ENCODE data around the gene FES. TPM values are rescaled to one million over a fixed set of nuclear protein-coding genes. Genes with fewer than 3 reads are reported as not detected.

Gene FES
- total RNA-seq, 4 donors from 2014 or later = 62.0 to 183 (median 72.1) TPM

GRCh38 chr15:90860942-90861675 lies 23.2 kb upstream of the FES start:
- 85 to 87% methylated on average over 14 of the region's 14 CpGs for WGBS, 2 donors
- Histone ChIP-seq H3K36me3 (no peaks in the 10 kb centered on the region), H3K4me1 (peaks cover 0 to 5% (median 0%) of the 10 kb centered on the region in 4 donors), H3K9me3 (no peaks in the 10 kb centered on the region), H3K4me3 (no peak overlapping the region), H3K27ac (no peak overlapping the region), H3K27me3 (no peaks in the 10 kb centered on the region)
- no peak for TF ChIP-seq POLR2A (IDR thresholded peaks at IDR 0.05)
- TF ChIP-seq CTCF (IDR thresholded peaks at IDR 0.05) = no peak
- no peak for TF ChIP-seq EP300 (IDR thresholded peaks at IDR 0.05)
- DNase-seq (ENCODE audit: low spot score in 2 of 2) = no peak

GRCh38 chr15:90862487-90862886 lies 21.8 kb upstream of the FES start:
- no peaks in the 10 kb centered on the region for H3K27me3 ChIP-seq
- no peaks in the 10 kb centered on the region for H3K4me1 ChIP-seq
- no peak for DNase-seq (ENCODE audit: low spot score in 2 of 2)
- TF ChIP-seq CTCF (IDR thresholded peaks at IDR 0.05) = no peak
- TF ChIP-seq POLR2A (IDR thresholded peaks at IDR 0.05) = no peak
- no peak for TF ChIP-seq EP300 (IDR thresholded peaks at IDR 0.05)
- no peak overlapping the region for H3K4me3 ChIP-seq
- no peaks in the 10 kb centered on the region for H3K9me3 ChIP-seq
- no peaks in the 10 kb centered on the region for H3K36me3 ChIP-seq
- H3K27ac ChIP-seq = peak overlapping the region in 1 of 4 donors; percentile 2
- WGBS, 2 donors = 87 to 91% methylated on average over 6 of the region's 6 CpGs

- TF ChIP-seq EP300 (IDR thresholded peaks at IDR 0.05) (peak in 1 of 2 donors; percentile 31), POLR2A (IDR thresholded peaks at IDR 0.05) (no peak), CTCF (IDR thresholded peaks at IDR 0.05) (no peak)
- H3K27me3 ChIP-seq = no peaks in the 10 kb centered on the region
- no peaks in the 10 kb centered on the region for H3K9me3 ChIP-seq
- no peak for DNase-seq (ENCODE audit: low spot score in 2 of 2)
- H3K4me3 ChIP-seq = no peak overlapping the region
- 52 to 60% methylated on average over 4 to 5 of the region's 5 CpGs for WGBS, 2 donors
- H3K27ac ChIP-seq = peak overlapping the region in 1 of 4 donors; percentile 2
- peaks cover 0 to 3% (median 0%) of the 10 kb centered on the region in 4 donors for H3K4me1 ChIP-seq
- H3K36me3 ChIP-seq = no peaks in the 10 kb centered on the region
These were observed 21.1 kb upstream of the FES start for GRCh38 chr15:90862964-90863778.

GRCh38 chr15:90863987-90864386 lies 20.3 kb upstream of the FES start:
- 84 to 85% methylated on average over 4 of the region's 4 CpGs for WGBS, 2 donors
- Histone ChIP-seq H3K4me1 (peaks cover 0 to 10% (median 4%) of the 10 kb centered on the region in 4 donors), H3K27me3 (no peaks in the 10 kb centered on the region), H3K4me3 (no peak overlapping the region), H3K27ac (no peak overlapping the region), H3K9me3 (no peaks in the 10 kb centered on the region), H3K36me3 (no peaks in the 10 kb centered on the region)
- no peak for DNase-seq (ENCODE audit: low spot score in 2 of 2)
- TF ChIP-seq EP300 (IDR thresholded peaks at IDR 0.05) (no peak), CTCF (IDR thresholded peaks at IDR 0.05) (no peak), POLR2A (IDR thresholded peaks at IDR 0.05) (no peak)

- Histone ChIP-seq H3K27ac (no peak overlapping the region), H3K9me3 (no peaks in the 10 kb centered on the region), H3K36me3 (no peaks in the 10 kb centered on the region), H3K4me1 (peaks cover 0 to 15% (median 9%) of the 10 kb centered on the region in 4 donors), H3K27me3 (no peaks in the 10 kb centered on the region), H3K4me3 (no peak overlapping the region)
- TF ChIP-seq POLR2A (IDR thresholded peaks at IDR 0.05) = no peak
- no peak for TF ChIP-seq CTCF (IDR thresholded peaks at IDR 0.05)
- no peak for TF ChIP-seq EP300 (IDR thresholded peaks at IDR 0.05)
- no peak for DNase-seq (ENCODE audit: low spot score in 2 of 2)
- WGBS, 2 donors = 90 to 92% methylated on average over 7 to 10 of the region's 10 CpGs
These were observed 19.8 kb upstream of the FES start for GRCh38 chr15:90864507-90864906.

Measured in tibial nerve (tissue), 4 donors.